HG03439 (cell line): ENCODE measurements around the gene FGL2.
A peak's percentile ranks its signal among the peaks of the same experiment; 100 is the strongest.
"Not testable (repeated sequence)": the region's sequence is repeated elsewhere in the genome, so short reads cannot be mapped to it uniquely, and the experiment has no call there.

Experiments
- ATAC-seq: cut with Tn5 transposase; IDR thresholded peaks from one replicate; pipeline ENCODE4 v1.9.1; 2021; ENCODE audit warnings: mild to moderate bottlenecking, moderate library complexity; ENCODE audit not compliant: unreplicated experiment

The FGL2 gene

GRCh38 chr7:77199013-77199966 lies at the start of gene FGL2:
FGL2 (minus strand) TSS chr7:77199819; CDS start chr7:77199793, 26 bp downstream.
- ATAC-seq, result no peak

GRCh38 chr7:77248154-77248553 lies 48.5 kb upstream of the FGL2 start:
- ATAC-seq, result no peak

GRCh38 chr7:77247206-77247850 lies 47.7 kb upstream of the FGL2 start:
- ATAC-seq, result peak; percentile 78

- ATAC-seq, result no peak
Measured at GRCh38 chr7:77246026-77246640, 46.5 kb upstream of the FGL2 start.

- no peak for ATAC-seq
Measured at GRCh38 chr7:77245015-77245755, 45.6 kb upstream of the FGL2 start.

- ATAC-seq, result no peak
Measured at GRCh38 chr7:77244222-77244934, 44.8 kb upstream of the FGL2 start.

GRCh38 chr7:77242554-77242953 lies 42.9 kb upstream of the FGL2 start:
- ATAC-seq, result no peak

- no peak for ATAC-seq
Measured at GRCh38 chr7:77242068-77242467, 42.4 kb upstream of the FGL2 start.

- ATAC-seq, result no peak
Measured at GRCh38 chr7:77239471-77239870, 39.9 kb upstream of the FGL2 start.

GRCh38 chr7:77238703-77239136 lies 39.1 kb upstream of the FGL2 start:
- no peak for ATAC-seq

- ATAC-seq, result no peak
Measured at GRCh38 chr7:77235276-77235675, 35.7 kb upstream of the FGL2 start.

GRCh38 chr7:77232467-77232866 lies 32.8 kb upstream of the FGL2 start:
- ATAC-seq, result no peak

GRCh38 chr7:77228795-77229194 lies 29.2 kb upstream of the FGL2 start:
- ATAC-seq, result not testable (repeated sequence)

- no peak for ATAC-seq
Measured at GRCh38 chr7:77226357-77226839, 26.8 kb upstream of the FGL2 start.

GRCh38 chr7:77223261-77223660 lies 23.6 kb upstream of the FGL2 start:
- no peak for ATAC-seq

GRCh38 chr7:77222819-77223218 lies 23.2 kb upstream of the FGL2 start:
- ATAC-seq, result no peak

GRCh38 chr7:77222065-77222464 lies 22.4 kb upstream of the FGL2 start:
- ATAC-seq, result no peak

- not testable (repeated sequence) for ATAC-seq
Measured at GRCh38 chr7:77219701-77220331, 20.2 kb upstream of the FGL2 start.

- no peak for ATAC-seq
Measured at GRCh38 chr7:77217474-77218185, 18.0 kb upstream of the FGL2 start.
